ENCODE data around the gene KCNK2.

GRCh38 chr1:215084621-215085020 is 2.1 kb downstream of the KCNK2 start:
- TF ChIP-seq POLR2AphosphoS5 (IDR thresholded peaks at IDR 0.05; ENCODE audit: low read depth) = no peak
- no peak for TF ChIP-seq CTCF (IDR thresholded peaks at IDR 0.05; ENCODE audit: insufficient read depth, low read length)
- TF ChIP-seq, protein P1, sequence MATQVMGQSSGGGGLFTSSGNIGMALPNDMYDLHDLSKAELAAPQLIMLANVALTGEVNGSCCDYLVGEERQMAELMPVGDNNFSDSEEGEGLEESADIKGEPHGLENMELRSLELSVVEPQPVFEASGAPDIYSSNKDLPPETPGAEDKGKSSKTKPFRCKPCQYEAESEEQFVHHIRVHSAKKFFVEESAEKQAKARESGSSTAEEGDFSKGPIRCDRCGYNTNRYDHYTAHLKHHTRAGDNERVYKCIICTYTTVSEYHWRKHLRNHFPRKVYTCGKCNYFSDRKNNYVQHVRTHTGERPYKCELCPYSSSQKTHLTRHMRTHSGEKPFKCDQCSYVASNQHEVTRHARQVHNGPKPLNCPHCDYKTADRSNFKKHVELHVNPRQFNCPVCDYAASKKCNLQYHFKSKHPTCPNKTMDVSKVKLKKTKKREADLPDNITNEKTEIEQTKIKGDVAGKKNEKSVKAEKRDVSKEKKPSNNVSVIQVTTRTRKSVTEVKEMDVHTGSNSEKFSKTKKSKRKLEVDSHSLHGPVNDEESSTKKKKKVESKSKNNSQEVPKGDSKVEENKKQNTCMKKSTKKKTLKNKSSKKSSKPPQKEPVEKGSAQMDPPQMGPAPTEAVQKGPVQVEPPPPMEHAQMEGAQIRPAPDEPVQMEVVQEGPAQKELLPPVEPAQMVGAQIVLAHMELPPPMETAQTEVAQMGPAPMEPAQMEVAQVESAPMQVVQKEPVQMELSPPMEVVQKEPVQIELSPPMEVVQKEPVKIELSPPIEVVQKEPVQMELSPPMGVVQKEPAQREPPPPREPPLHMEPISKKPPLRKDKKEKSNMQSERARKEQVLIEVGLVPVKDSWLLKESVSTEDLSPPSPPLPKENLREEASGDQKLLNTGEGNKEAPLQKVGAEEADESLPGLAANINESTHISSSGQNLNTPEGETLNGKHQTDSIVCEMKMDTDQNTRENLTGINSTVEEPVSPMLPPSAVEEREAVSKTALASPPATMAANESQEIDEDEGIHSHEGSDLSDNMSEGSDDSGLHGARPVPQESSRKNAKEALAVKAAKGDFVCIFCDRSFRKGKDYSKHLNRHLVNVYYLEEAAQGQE (IDR thresholded peaks at IDR 0.05; ENCODE audit: insufficient replicate concordance, low read depth) = no peak
- TF ChIP-seq GABPA (IDR thresholded peaks at IDR 0.05; ENCODE audit: low read depth) = no peak
- TF ChIP-seq SPI1 (IDR thresholded peaks at IDR 0.05; ENCODE audit: borderline replicate concordance, low read depth) = no peak
